ENCODE results near the gene FUOM. TPM values are rescaled to one million over a fixed set of nuclear protein-coding genes. Genes with fewer than 3 reads are reported as not detected.
A peak's percentile ranks its signal among the peaks of the same experiment; 100 is the strongest.

FUOM gene
- polyA plus RNA-seq, 3 donors, result 29.8 to 56.8 (median 39.0) TPM

DNA sequence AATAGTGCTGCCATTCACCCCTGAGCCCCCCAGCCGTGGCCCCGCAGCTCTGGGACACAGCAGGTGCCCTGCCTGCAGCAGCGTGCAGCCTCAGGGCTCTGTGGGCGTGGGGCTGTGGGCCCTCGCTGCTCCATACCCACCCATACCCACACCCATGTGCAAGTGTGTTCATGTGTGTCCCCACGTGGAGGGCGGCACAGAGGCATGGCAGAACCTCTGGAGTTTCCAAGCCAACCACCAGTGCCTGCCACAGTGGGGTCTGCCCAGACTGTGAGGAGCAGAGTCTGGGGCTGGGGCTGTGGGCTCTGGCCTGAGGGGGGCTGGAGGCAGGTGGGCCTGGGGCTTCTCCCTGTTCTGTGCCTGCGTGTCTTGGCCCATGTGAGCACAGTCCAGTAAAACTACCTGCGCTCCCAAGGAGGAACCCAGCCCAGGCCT lies 8.2 kb downstream of the FUOM start:
- Mint-ChIP-seq H3K27ac (no peak overlapping the region), H3K4me3 (no peak overlapping the region), H3K27me3 (ENCODE audit: low read depth in 3 of 3) (peaks cover 8 to 40% (median 18%) of the 10 kb centered on the region in 3 donors), H3K9me3 (peaks cover 0 to 3% (median 0%) of the 10 kb centered on the region in 7 donors), H3K4me1 (no peaks in the 10 kb centered on the region), H3K36me3 (peaks cover 0 to 2% of the 10 kb centered on the region in 2 donors)
- Histone ChIP-seq H2AFZ (ENCODE audit: insufficient read depth, low read depth, low read length, poor library complexity, severe bottlenecking) (no peak overlapping the region), H3K27me3 (ENCODE audit: control insufficient read depth in 2 of 2, insufficient read depth in 2 of 2, low read length in 2 of 2) (peaks cover 0 to 14% of the 10 kb centered on the region in 2 donors), H4K20me1 (ENCODE audit: insufficient read depth, low read length) (peaks cover 12% of the 10 kb centered on the region), H3K9me3 (replicated peaks in 1 of 2; ENCODE audit: control insufficient read depth in 1 of 2, insufficient read depth in 1 of 2, low read length in 2 of 2) (peaks cover 0 to 3% of the 10 kb centered on the region in 2 donors), H3K27ac (ENCODE audit: low read depth in 1 of 2, low read length in 2 of 2) (no peak overlapping the region), H3K4me2 (replicated peaks; ENCODE audit: extremely low read depth, low read length, poor library complexity, severe bottlenecking) (no peak overlapping the region), H3K79me2 (ENCODE audit: insufficient read depth, low read length) (no peaks in the 10 kb centered on the region), H3K4me3 (replicated peaks in 1 of 3; ENCODE audit: low read depth in 2 of 3, low read length in 3 of 3) (no peak overlapping the region), H3K4me1 (ENCODE audit: control insufficient read depth in 1 of 2, insufficient read depth in 2 of 2, low read length in 2 of 2) (no peaks in the 10 kb centered on the region), H3K9ac (ENCODE audit: insufficient read depth, low read length, poor library complexity, severe bottlenecking) (no peak overlapping the region), H3K36me3 (replicated peaks in 1 of 2; ENCODE audit: control insufficient read depth in 1 of 2, insufficient read depth in 2 of 2, low read length in 2 of 2) (no peaks in the 10 kb centered on the region)
- TF ChIP-seq CTCF (IDR thresholded peaks at IDR 0.05), result no peak
- no peak for DNase-seq
- WGBS (ENCODE audit: insufficient coverage), result 79% methylated on average over 3 of the region's 9 CpGs
- intact Hi-C loops (cut with micrococcal nuclease), result no loop called here

DNA sequence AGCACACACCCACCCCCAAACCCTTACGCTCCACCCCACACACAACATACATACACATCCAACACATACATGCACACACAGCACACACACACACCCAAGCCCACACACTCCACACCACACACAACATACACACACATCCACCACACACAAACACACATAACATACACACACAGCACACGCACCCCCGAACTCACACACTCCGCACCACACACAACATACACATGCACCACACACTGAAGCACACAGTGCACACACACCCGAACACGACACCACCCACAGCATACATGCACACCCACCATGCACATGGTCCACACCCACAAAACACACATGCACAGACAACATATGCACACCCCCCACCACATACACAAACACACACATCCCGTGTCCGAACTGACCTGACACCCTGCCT lies 8.7 kb downstream of the FUOM start:
- peaks cover 0 to 3% of the 10 kb centered on the region in 2 donors for H3K9me3 ChIP-seq (replicated peaks in 1 of 2; ENCODE audit: control insufficient read depth in 1 of 2, insufficient read depth in 1 of 2, low read length in 2 of 2)
- no peaks in the 10 kb centered on the region for H3K4me1 Mint-ChIP-seq
- H4K20me1 ChIP-seq (ENCODE audit: insufficient read depth, low read length), result peaks cover 8% of the 10 kb centered on the region
- H3K4me3 Mint-ChIP-seq, result peak overlapping the region in 1 of 2 donors; percentile 3
- no peaks in the 10 kb centered on the region for H3K4me1 ChIP-seq (ENCODE audit: control insufficient read depth in 1 of 2, insufficient read depth in 2 of 2, low read length in 2 of 2)
- no peak for DNase-seq
- no peaks in the 10 kb centered on the region for H3K36me3 Mint-ChIP-seq
- H3K27me3 ChIP-seq (ENCODE audit: control insufficient read depth in 2 of 2, insufficient read depth in 2 of 2, low read length in 2 of 2), result peaks cover 0 to 14% of the 10 kb centered on the region in 2 donors
- H3K27ac Mint-ChIP-seq, result no peak overlapping the region
- no peaks in the 10 kb centered on the region for H3K36me3 ChIP-seq (replicated peaks in 1 of 2; ENCODE audit: control insufficient read depth in 1 of 2, insufficient read depth in 2 of 2, low read length in 2 of 2)
- H3K79me2 ChIP-seq (ENCODE audit: insufficient read depth, low read length), result no peaks in the 10 kb centered on the region
- intact Hi-C loops (cut with micrococcal nuclease), result no loop called here
- H3K4me2 ChIP-seq (replicated peaks; ENCODE audit: extremely low read depth, low read length, poor library complexity, severe bottlenecking), result no peak overlapping the region
- no peak overlapping the region for H3K9ac ChIP-seq (ENCODE audit: insufficient read depth, low read length, poor library complexity, severe bottlenecking)
- H2AFZ ChIP-seq (ENCODE audit: insufficient read depth, low read depth, low read length, poor library complexity, severe bottlenecking), result no peak overlapping the region
- H3K4me3 ChIP-seq (replicated peaks in 1 of 3; ENCODE audit: low read depth in 2 of 3, low read length in 3 of 3), result no peak overlapping the region
- peaks cover 0 to 3% (median 0%) of the 10 kb centered on the region in 7 donors for H3K9me3 Mint-ChIP-seq
- H3K27me3 Mint-ChIP-seq (ENCODE audit: low read depth in 3 of 3), result peaks cover 12 to 43% (median 19%) of the 10 kb centered on the region in 3 donors
- 93% methylated on average over 8 of the region's 8 CpGs for WGBS (ENCODE audit: insufficient coverage)
- no peak overlapping the region for H3K27ac ChIP-seq (ENCODE audit: low read depth in 1 of 2, low read length in 2 of 2)
- TF ChIP-seq CTCF (IDR thresholded peaks at IDR 0.05), result no peak
